Measurements from ENCODE around the gene C4orf50. TPM values are rescaled to one million over a fixed set of nuclear protein-coding genes. Genes with fewer than 3 reads are reported as not detected.

The C4orf50 gene
- polyA plus RNA-seq, 1 donor, result 0.02 TPM

GRCh38 chr4:5992828-5993321, 25.4 kb downstream of the C4orf50 start:
- no peak for DNase-seq

- DNase-seq, result no peak
These were observed 25.9 kb downstream of the C4orf50 start for GRCh38 chr4:5992171-5992827.

GRCh38 chr4:5991405-5991804, 26.8 kb downstream of the C4orf50 start:
- no peak for DNase-seq

GRCh38 chr4:5990446-5991160, 27.6 kb downstream of the C4orf50 start:
- DNase-seq, result no peak

GRCh38 chr4:5989236-5990225, 28.7 kb downstream of the C4orf50 start:
- no peak for DNase-seq

GRCh38 chr4:5988086-5988845, 30.0 kb downstream of the C4orf50 start:
- no peak for DNase-seq

GRCh38 chr4:5984843-5985242, 33.4 kb downstream of the C4orf50 start:
- no peak for DNase-seq

GRCh38 chr4:5982156-5982973, 35.9 kb downstream of the C4orf50 start:
- DNase-seq, result no peak

GRCh38 chr4:5980436-5981155, 37.6 kb downstream of the C4orf50 start:
- DNase-seq, result no peak

- DNase-seq, result no peak
These were observed 38.2 kb downstream of the C4orf50 start for GRCh38 chr4:5979981-5980380.

- no peak for DNase-seq
These were observed 41.3 kb downstream of the C4orf50 start for GRCh38 chr4:5976921-5977320.

- DNase-seq, result no peak
These were observed 41.8 kb downstream of the C4orf50 start for GRCh38 chr4:5976431-5976830.

GRCh38 chr4:5974321-5974720, 43.9 kb downstream of the C4orf50 start:
- no peak for DNase-seq

GRCh38 chr4:5973486-5974220, 44.6 kb downstream of the C4orf50 start:
- DNase-seq, result no peak

GRCh38 chr4:5973033-5973432, 45.2 kb downstream of the C4orf50 start:
- no peak for DNase-seq

GRCh38 chr4:5972571-5972970, 45.7 kb downstream of the C4orf50 start:
- no peak for DNase-seq

- no peak for DNase-seq
These were observed 47.2 kb downstream of the C4orf50 start for GRCh38 chr4:5971078-5971450.

GRCh38 chr4:5970381-5971077, 47.7 kb downstream of the C4orf50 start:
- DNase-seq, result no peak

- no peak for DNase-seq
These were observed 48.5 kb downstream of the C4orf50 start for GRCh38 chr4:5969777-5970176.

Data from left kidney (tissue), 2 donors.